Medulla oblongata (tissue), 1 donor: ENCODE data around the gene IP6K2.

ENCODE experiments used
- DNase-seq: peaks from one replicate; pipeline ENCODE4 v3.0.0-alpha.2; 2015; ENCODE audit errors: extremely low spot score

Gene IP6K2

GRCh38 chr3:48639944-48640606 lies 76.9 kb downstream of the IP6K2 start:
- DNase-seq, result no peak
